PC-9 (cell line): ENCODE results near the gene GABRR3.

Experiments
- EZH2 ChIP-seq: fragments of 200-600 bp; sonication (generic); IDR thresholded peaks from 2 replicates; pipeline ENCODE4 v1.8.0; 2017; ENCODE audit warnings: antibody characterized with exemption, low read depth
- TF ChIP-seq, protein P1 (sequence below): fragments of 200-600 bp; sonication (generic); conservative IDR thresholded peaks from 2 replicates; pipeline ENCODE4 v1.6.1; 2017; ENCODE audit warnings: mixed run types, antibody characterized with exemption, mild to moderate bottlenecking, moderate library complexity

DNA sequence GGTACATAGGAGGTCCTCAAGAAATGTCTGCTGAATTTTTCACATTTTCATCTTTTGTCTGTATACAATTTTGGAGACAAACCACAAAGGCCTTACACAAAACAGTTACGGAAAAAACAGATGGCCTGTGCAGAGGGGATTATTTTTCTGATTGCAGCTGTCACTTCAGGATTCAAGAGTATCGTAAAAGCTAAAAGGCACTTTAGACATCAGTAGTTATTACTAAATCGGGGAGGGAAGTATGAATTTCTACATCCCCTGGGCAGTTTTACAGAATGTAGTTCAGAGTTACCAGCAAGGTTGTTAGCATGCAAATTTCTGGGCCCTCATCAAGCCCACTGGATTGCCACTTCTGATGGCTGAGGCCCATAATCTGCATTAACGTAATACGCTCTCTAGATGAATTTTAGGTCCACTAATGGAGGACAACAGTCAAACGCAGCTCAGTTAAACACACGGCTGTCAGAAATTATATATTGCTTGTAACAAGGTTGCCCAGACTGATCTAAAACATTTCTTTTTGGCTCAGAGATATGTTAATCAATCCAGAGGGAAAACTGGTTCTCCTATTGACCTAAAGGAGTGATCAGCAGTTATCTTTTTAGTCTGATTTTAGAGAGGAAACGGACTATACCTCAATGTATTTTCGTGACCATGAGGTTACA lies 64.0 kb downstream of the GABRR3 start:
- TF ChIP-seq, protein P1, sequence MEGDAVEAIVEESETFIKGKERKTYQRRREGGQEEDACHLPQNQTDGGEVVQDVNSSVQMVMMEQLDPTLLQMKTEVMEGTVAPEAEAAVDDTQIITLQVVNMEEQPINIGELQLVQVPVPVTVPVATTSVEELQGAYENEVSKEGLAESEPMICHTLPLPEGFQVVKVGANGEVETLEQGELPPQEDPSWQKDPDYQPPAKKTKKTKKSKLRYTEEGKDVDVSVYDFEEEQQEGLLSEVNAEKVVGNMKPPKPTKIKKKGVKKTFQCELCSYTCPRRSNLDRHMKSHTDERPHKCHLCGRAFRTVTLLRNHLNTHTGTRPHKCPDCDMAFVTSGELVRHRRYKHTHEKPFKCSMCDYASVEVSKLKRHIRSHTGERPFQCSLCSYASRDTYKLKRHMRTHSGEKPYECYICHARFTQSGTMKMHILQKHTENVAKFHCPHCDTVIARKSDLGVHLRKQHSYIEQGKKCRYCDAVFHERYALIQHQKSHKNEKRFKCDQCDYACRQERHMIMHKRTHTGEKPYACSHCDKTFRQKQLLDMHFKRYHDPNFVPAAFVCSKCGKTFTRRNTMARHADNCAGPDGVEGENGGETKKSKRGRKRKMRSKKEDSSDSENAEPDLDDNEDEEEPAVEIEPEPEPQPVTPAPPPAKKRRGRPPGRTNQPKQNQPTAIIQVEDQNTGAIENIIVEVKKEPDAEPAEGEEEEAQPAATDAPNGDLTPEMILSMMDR, result no peak
- TF ChIP-seq EZH2, result no peak
